DOHH2 (cell line): Measurements from ENCODE around the gene ALOX15B.

ENCODE experiments used
- EZH2phosphoT487 ChIP-seq: fragments of 200-600 bp; sonication (generic); IDR thresholded peaks from 2 replicates; pipeline ENCODE4 v1.6.1; 2017; ENCODE audit warnings: borderline replicate concordance, mild to moderate bottlenecking, antibody characterized with exemption, low read length, moderate library complexity, mixed read lengths
- TF ChIP-seq, protein P1 (sequence below): fragments of 200-600 bp; sonication (generic); IDR thresholded peaks from one replicate; pipeline ENCODE4 v1.5.1; 2014; ENCODE audit warnings: antibody characterized with exemption, mild to moderate bottlenecking, low read depth, low read length; ENCODE audit not compliant: poor library complexity, severe bottlenecking

GRCh38 chr17:8087952-8088230 lies 49.0 kb downstream of the ALOX15B start:
- TF ChIP-seq, protein P1, sequence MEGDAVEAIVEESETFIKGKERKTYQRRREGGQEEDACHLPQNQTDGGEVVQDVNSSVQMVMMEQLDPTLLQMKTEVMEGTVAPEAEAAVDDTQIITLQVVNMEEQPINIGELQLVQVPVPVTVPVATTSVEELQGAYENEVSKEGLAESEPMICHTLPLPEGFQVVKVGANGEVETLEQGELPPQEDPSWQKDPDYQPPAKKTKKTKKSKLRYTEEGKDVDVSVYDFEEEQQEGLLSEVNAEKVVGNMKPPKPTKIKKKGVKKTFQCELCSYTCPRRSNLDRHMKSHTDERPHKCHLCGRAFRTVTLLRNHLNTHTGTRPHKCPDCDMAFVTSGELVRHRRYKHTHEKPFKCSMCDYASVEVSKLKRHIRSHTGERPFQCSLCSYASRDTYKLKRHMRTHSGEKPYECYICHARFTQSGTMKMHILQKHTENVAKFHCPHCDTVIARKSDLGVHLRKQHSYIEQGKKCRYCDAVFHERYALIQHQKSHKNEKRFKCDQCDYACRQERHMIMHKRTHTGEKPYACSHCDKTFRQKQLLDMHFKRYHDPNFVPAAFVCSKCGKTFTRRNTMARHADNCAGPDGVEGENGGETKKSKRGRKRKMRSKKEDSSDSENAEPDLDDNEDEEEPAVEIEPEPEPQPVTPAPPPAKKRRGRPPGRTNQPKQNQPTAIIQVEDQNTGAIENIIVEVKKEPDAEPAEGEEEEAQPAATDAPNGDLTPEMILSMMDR = no peak
- no peak for TF ChIP-seq EZH2phosphoT487
